ENCODE results near the gene STXBP4.

- TF ChIP-seq, protein P1, sequence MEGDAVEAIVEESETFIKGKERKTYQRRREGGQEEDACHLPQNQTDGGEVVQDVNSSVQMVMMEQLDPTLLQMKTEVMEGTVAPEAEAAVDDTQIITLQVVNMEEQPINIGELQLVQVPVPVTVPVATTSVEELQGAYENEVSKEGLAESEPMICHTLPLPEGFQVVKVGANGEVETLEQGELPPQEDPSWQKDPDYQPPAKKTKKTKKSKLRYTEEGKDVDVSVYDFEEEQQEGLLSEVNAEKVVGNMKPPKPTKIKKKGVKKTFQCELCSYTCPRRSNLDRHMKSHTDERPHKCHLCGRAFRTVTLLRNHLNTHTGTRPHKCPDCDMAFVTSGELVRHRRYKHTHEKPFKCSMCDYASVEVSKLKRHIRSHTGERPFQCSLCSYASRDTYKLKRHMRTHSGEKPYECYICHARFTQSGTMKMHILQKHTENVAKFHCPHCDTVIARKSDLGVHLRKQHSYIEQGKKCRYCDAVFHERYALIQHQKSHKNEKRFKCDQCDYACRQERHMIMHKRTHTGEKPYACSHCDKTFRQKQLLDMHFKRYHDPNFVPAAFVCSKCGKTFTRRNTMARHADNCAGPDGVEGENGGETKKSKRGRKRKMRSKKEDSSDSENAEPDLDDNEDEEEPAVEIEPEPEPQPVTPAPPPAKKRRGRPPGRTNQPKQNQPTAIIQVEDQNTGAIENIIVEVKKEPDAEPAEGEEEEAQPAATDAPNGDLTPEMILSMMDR (IDR thresholded peaks at IDR 0.05) = no peak
- no peak for TF ChIP-seq RXRA (IDR thresholded peaks at IDR 0.05; ENCODE audit: borderline replicate concordance, low read depth)
- no peak for TF ChIP-seq POLR2AphosphoS5 (IDR thresholded peaks at IDR 0.05; ENCODE audit: low read depth, low read length)
Measured at GRCh38 chr17:55110521-55110920, 142.0 kb downstream of the STXBP4 start.
